ENCODE data around the gene DSCAM.

DNA sequence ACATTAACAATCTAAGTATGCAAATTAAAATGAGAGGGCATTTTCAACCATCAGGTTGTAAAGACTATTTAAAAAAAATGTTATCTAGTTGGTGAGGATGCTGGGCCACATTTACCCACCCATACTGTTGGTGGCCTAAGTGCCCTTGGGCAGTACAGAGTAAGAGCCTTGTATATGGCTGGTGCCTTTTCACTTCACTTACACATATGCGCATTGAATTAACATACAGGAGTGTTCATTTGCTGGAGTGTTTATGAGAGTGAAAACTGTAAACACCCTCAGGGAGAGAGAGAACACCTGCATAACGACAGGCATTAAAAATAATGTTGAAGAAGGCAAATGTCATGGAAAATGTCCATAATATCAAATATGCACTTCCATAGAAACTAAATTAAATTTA, 552.6 kb downstream of the DSCAM start:
- TF ChIP-seq, protein P1, sequence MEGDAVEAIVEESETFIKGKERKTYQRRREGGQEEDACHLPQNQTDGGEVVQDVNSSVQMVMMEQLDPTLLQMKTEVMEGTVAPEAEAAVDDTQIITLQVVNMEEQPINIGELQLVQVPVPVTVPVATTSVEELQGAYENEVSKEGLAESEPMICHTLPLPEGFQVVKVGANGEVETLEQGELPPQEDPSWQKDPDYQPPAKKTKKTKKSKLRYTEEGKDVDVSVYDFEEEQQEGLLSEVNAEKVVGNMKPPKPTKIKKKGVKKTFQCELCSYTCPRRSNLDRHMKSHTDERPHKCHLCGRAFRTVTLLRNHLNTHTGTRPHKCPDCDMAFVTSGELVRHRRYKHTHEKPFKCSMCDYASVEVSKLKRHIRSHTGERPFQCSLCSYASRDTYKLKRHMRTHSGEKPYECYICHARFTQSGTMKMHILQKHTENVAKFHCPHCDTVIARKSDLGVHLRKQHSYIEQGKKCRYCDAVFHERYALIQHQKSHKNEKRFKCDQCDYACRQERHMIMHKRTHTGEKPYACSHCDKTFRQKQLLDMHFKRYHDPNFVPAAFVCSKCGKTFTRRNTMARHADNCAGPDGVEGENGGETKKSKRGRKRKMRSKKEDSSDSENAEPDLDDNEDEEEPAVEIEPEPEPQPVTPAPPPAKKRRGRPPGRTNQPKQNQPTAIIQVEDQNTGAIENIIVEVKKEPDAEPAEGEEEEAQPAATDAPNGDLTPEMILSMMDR (IDR thresholded peaks at IDR 0.05): no peak
- TF ChIP-seq POLR2A (IDR thresholded peaks at IDR 0.05): no peak

Data from Peyer's patch (tissue), 4 donors.